Sigmoid colon (tissue), 4 donors: ENCODE results near the gene LMF1.

Source experiments
- POLR2A ChIP-seq, 2 donors: fragments of 450-650 bp; IDR thresholded peaks; one replicate each; pipeline ENCODE4 v1.6.1; 2016; ENCODE audit warnings: antibody characterized with exemption in 2 of 2, mild to moderate bottlenecking in 2 of 2, moderate library complexity in 2 of 2
- POLR2AphosphoS5 ChIP-seq, 4 donors: sonication (generic); formaldehyde crosslinking; IDR thresholded peaks; one replicate each; pipeline ENCODE4 v1.6.1; 2017; ENCODE audit warnings: antibody characterized with exemption in 4 of 4
- TF ChIP-seq, protein P1 (sequence below), 4 experiments: fragments of 450-650 bp in 3 of 4; fragments of 200-600 bp in 1 of 4; IDR thresholded peaks; one replicate each; pipeline ENCODE4 v1.5.1; 2016 to 2019; ENCODE audit warnings: antibody characterized with exemption in 4 of 4, mild to moderate bottlenecking in 3 of 4, moderate library complexity in 2 of 4

DNA sequence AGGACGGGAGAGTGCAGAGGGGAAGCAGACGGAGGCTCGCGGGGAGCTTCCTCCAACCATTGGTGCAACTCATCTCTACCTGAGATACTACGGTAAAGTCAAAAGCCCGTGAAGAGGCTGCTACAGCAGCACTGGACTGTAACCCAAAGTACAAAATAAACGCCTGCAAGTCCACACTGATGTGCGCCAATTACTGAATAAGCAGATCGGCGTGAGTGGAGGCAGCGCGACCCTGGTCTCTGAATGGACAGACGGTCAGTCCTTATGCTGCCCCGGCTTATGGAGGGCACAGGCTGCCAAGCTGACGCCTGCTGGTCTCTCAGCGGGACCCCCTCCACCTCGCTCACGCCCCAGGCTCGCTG is 58.5 kb downstream of the LMF1 start:
- TF ChIP-seq, protein P1, sequence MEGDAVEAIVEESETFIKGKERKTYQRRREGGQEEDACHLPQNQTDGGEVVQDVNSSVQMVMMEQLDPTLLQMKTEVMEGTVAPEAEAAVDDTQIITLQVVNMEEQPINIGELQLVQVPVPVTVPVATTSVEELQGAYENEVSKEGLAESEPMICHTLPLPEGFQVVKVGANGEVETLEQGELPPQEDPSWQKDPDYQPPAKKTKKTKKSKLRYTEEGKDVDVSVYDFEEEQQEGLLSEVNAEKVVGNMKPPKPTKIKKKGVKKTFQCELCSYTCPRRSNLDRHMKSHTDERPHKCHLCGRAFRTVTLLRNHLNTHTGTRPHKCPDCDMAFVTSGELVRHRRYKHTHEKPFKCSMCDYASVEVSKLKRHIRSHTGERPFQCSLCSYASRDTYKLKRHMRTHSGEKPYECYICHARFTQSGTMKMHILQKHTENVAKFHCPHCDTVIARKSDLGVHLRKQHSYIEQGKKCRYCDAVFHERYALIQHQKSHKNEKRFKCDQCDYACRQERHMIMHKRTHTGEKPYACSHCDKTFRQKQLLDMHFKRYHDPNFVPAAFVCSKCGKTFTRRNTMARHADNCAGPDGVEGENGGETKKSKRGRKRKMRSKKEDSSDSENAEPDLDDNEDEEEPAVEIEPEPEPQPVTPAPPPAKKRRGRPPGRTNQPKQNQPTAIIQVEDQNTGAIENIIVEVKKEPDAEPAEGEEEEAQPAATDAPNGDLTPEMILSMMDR (IDR thresholded peaks at IDR 0.05) = no peak
- TF ChIP-seq POLR2AphosphoS5 (IDR thresholded peaks at IDR 0.05) (no peak), POLR2A (IDR thresholded peaks at IDR 0.05) (no peak)
